GM12801 (cell line): ENCODE results near the gene SLC9A5.

Experiments
- TF ChIP-seq, protein P1 (sequence below): IDR thresholded peaks from one replicate; pipeline ENCODE4 v1.5.1; 2011; ENCODE audit warnings: control low read depth; ENCODE audit not compliant: insufficient read length; ENCODE audit errors: extremely low read depth

The SLC9A5 gene

DNA sequence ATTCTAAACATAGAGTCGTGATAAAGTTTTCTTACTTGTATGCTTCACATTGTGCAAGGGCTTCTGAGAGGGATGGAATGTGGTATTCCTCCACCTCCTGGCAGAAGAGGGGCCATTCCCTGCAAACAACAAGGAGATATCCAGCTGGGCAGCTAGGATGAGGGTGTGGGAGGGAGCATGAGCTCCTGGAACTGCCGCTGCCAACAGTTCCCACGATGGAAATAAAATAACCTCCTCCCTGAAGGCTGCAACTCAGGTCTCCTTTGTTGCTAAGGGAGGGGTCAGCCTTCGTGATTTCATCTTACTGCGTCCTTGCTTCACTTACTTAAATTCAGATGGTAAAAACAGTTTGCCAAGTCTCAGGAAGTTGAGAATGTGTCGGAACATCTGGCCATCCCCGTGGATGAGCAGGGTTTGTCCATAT lies 46.2 kb downstream of the SLC9A5 start:
- TF ChIP-seq, protein P1, sequence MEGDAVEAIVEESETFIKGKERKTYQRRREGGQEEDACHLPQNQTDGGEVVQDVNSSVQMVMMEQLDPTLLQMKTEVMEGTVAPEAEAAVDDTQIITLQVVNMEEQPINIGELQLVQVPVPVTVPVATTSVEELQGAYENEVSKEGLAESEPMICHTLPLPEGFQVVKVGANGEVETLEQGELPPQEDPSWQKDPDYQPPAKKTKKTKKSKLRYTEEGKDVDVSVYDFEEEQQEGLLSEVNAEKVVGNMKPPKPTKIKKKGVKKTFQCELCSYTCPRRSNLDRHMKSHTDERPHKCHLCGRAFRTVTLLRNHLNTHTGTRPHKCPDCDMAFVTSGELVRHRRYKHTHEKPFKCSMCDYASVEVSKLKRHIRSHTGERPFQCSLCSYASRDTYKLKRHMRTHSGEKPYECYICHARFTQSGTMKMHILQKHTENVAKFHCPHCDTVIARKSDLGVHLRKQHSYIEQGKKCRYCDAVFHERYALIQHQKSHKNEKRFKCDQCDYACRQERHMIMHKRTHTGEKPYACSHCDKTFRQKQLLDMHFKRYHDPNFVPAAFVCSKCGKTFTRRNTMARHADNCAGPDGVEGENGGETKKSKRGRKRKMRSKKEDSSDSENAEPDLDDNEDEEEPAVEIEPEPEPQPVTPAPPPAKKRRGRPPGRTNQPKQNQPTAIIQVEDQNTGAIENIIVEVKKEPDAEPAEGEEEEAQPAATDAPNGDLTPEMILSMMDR: no peak

DNA sequence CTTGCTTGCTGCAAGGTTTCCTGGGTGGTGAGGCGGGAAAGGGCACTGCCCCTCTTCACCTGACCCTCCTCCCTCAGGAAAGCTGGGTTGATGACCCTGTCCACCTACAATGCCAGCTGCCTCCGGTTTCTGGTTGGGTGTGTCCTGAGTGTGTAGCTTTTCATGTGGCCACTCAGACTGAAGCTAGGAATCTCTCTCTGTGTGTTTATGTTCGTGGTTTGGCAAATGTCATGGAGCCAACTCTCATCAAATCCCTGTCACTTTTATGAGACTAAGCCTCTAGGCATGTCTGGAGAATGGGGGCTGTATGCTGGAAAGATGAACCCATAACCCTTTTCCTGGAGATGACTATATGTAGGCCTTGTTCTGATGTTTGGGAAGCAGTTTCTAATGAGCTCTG lies 47.6 kb downstream of the SLC9A5 start:
- TF ChIP-seq, protein P1: no peak

DNA sequence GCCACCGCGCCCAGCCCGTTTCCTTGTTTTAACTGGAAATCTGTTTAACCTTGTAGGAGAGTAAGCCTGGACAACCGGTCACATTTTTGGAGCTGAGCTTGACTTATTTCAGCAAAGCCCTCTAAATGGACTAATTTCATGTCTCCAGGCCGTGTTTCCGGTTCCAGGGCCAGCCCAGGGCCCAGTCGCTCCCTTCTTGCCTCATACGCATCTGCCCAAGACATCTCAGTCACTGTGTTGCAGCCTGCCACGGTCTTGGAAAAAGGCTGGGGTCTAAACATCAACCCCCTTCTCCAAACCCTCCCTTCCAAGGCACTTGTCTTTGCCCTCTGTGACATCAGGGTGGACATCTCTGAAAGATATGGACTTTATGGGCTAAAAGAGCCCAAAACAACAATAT lies 49.5 kb downstream of the SLC9A5 start:
- TF ChIP-seq, protein P1: no peak

DNA sequence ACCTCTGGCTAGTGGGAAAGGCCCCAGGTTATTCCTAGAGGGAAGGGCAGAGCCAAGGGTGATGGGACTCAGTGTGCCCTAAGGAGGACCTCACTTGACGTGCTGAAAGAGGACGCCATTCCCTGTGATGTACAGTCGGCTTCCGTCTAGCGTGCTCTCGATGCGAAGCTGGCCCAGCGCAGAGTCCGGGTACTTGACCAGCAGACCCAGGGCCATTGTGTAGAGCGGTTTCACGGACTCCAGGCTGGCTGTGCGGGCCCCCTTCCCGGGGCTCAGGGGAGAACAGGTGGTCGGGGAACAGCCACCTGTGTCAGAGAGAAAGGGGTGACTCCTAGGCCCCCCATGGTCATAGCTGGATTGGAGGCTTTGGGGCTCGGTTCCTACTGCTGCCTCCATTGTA lies 50.5 kb downstream of the SLC9A5 start:
- TF ChIP-seq, protein P1: no peak

- TF ChIP-seq, protein P1: no peak
Observed at GRCh38 chr16:67301080-67301782, 52.5 kb downstream of the SLC9A5 start.

- TF ChIP-seq, protein P1: no peak
Observed at GRCh38 chr16:67302076-67302475, 53.3 kb downstream of the SLC9A5 start.

DNA sequence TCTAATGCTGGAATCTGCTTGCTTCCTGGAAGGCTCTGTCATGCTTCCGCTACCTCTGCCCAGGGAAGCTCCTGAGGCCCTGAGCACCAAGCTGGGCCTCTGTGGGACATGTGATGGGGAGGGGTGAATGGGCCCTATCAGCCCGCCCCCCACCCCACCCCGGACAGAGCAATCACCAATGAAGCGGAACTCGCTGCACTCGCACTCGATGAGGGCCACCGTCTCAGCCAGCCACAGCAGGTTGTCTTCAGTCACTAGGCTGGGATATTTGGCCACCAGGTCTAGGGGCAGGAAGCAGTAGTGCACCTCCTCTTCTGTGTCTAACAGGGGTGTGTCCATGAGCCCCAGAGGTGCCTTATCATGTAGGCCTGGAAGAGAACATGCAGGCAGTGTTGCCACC lies 54.2 kb downstream of the SLC9A5 start:
- TF ChIP-seq, protein P1: no peak
